BE2C (cell line): Measurements from ENCODE around the gene UVSSA.
"Not testable (repeated sequence)": the region's sequence is repeated elsewhere in the genome, so short reads cannot be mapped to it uniquely, and the experiment has no call there.

Experiments
- DNase-seq: peaks from one replicate; pipeline ENCODE4 v3.0.0-alpha.2; 2020
- H3K27me3 ChIP-seq: fragments of 250-450 bp; sonication (Bioruptor Pico); 2 replicates; pipeline ENCODE4 v1.5.1; 2020; ENCODE audit warnings: mild to moderate bottlenecking
- H3K36me3 ChIP-seq: fragments of 250-450 bp; sonication (Bioruptor Pico); 2 replicates; pipeline ENCODE4 v1.5.1; 2020; ENCODE audit warnings: mild to moderate bottlenecking
- H3K4me1 ChIP-seq: fragments of 250-450 bp; sonication (Bioruptor Pico); 2 replicates; pipeline ENCODE4 v1.5.1; 2020
- H3K4me3 ChIP-seq: 2 replicates; pipeline ENCODE4 v1.5.1; 2011; ENCODE audit warnings: low read depth, low read length
- H3K9me3 ChIP-seq: fragments of 250-450 bp; sonication (Bioruptor Pico); 2 replicates; pipeline ENCODE4 v1.5.1; 2020
- CTCF ChIP-seq: IDR thresholded peaks from 2 replicates; pipeline ENCODE4 v1.5.1; 2012; ENCODE audit warnings: mild to moderate bottlenecking, low read depth, low read length

Gene UVSSA

GRCh38 chr4:1418494-1419285 lies 71.7 kb downstream of the UVSSA start:
- Histone ChIP-seq H3K4me1 (no peaks in the 10 kb centered on the region), H3K9me3 (no peaks in the 10 kb centered on the region)

GRCh38 chr4:1419708-1420107 lies 72.7 kb downstream of the UVSSA start:
- TF ChIP-seq CTCF = no peak
- no peaks in the 10 kb centered on the region for H3K9me3 ChIP-seq
- DNase-seq = no peak
- H3K27me3 ChIP-seq = peaks cover 72% of the 10 kb centered on the region
- H3K36me3 ChIP-seq = no peaks in the 10 kb centered on the region
- no peak overlapping the region for H3K4me3 ChIP-seq
- no peaks in the 10 kb centered on the region for H3K4me1 ChIP-seq

More at GRCh38 chr4:1418494-1419285, 71.7 kb downstream of the UVSSA start:
- Histone ChIP-seq H3K4me3 (no peak overlapping the region), H3K36me3 (no peaks in the 10 kb centered on the region), H3K27me3 (peaks cover 69% of the 10 kb centered on the region)
- no peak for DNase-seq
- TF ChIP-seq CTCF = no peak

DNA sequence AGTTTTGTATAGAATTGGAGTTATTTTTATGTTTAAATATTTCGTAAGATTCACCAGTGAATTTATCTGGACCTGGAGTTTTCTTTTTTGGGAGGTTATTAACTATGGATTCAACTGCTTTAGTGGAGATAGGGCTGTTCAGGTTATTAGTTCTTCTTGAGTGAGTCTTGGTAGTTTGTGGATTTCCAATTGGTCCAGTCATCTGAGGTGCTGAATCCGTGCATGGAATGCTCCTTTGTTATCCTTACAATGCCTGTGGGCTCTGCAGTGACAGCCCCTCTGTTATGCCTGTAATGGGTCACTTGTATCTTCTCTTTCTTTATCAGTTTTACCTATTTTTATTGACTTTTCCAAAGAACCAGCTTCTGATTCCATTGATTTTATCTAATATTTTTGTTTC lies 74.6 kb downstream of the UVSSA start:
- no peaks in the 10 kb centered on the region for H3K9me3 ChIP-seq
- DNase-seq = no peak
- TF ChIP-seq CTCF = no peak
- H3K36me3 ChIP-seq = no peaks in the 10 kb centered on the region
- H3K27me3 ChIP-seq = peaks cover 59% of the 10 kb centered on the region
- no peaks in the 10 kb centered on the region for H3K4me1 ChIP-seq
- no peak overlapping the region for H3K4me3 ChIP-seq

DNA sequence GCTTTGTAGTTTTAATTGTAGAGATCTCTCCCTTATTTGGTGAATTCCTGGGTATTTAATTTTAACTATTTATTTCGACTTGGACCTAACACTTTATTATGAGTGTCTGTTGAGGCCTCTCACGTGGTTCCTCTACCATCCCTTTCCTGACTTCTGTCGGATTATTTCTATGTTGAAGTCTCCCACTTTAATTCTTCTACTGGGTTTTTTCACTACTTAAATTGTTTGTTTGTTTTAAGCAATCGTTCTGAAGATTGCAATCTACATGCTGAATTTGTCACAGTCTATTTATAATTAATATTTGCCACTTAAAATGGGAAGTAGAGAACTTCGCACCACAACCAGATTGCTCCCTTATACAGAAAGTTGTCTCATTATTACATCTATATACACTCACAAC lies 80.0 kb downstream of the UVSSA start:
- H3K27me3 ChIP-seq = peaks cover 18% of the 10 kb centered on the region
- H3K4me3 ChIP-seq = no peak overlapping the region
- H3K36me3 ChIP-seq = no peaks in the 10 kb centered on the region
- TF ChIP-seq CTCF = no peak
- no peaks in the 10 kb centered on the region for H3K4me1 ChIP-seq
- DNase-seq = no peak
- H3K9me3 ChIP-seq = no peaks in the 10 kb centered on the region

- not testable (repeated sequence) for H3K27me3 ChIP-seq, H3K36me3 ChIP-seq, H3K4me3 ChIP-seq, H3K4me1 ChIP-seq, H3K9me3 ChIP-seq, DNase-seq
Measured at GRCh38 chr4:1443688-1444172, 96.7 kb downstream of the UVSSA start.
